Heart left ventricle (tissue), 16 donors: ENCODE data around the gene EIF4A3. TPM values are rescaled to one million over a fixed set of nuclear protein-coding genes. Genes with fewer than 3 reads are reported as not detected.

Experiments
- ATAC-seq, 4 donors: fragments of 200-7000 bp; cut with Tn5 transposase; one replicate each; pipeline ENCODE4 v1.9.1; 2020 to 2022; ENCODE audit warnings: moderate library complexity in 4 of 4, mild to moderate bottlenecking in 3 of 4, moderate number of reproducible peaks in 1 of 4
- DNase-seq, 5 donors: peaks; one replicate each; pipeline ENCODE4 v3.0.0-alpha.2; 2020
- H3K27ac ChIP-seq, 12 donors: fragments of 200-600 bp; sonication (generic) in 4 of 12; one replicate each; pipeline versions ENCODE4 v1.5.0 to v1.8.0; 2016 to 2022; ENCODE audit warnings: mild to moderate bottlenecking in 2 of 12
- H3K27me3 ChIP-seq, 9 donors: fragments of 200-600 bp; sonication (generic) in 2 of 9; one replicate each; pipeline versions ENCODE4 v1.5.1 to v1.8.0; 2016 to 2022; ENCODE audit warnings: mild to moderate bottlenecking in 3 of 9
- H3K36me3 ChIP-seq, 9 donors: fragments of 200-600 bp; sonication (generic) in 2 of 9; one replicate each; pipeline versions ENCODE4 v1.5.0 to v1.8.0; 2018 to 2022; ENCODE audit warnings: mild to moderate bottlenecking in 2 of 9
- H3K4me1 ChIP-seq, 12 donors: fragments of 200-600 bp; sonication (generic) in 4 of 12; one replicate each; pipeline versions ENCODE4 v1.5.0 to v1.8.0; 2016 to 2022; ENCODE audit warnings: mild to moderate bottlenecking in 3 of 12
- H3K4me3 ChIP-seq, 12 donors: fragments of 200-600 bp; sonication (generic) in 4 of 12; one replicate each; pipeline versions ENCODE4 v1.5.0 to v1.8.0; 2017 to 2022; ENCODE audit warnings: mild to moderate bottlenecking in 9 of 12, moderate library complexity in 4 of 12
- H3K9me3 ChIP-seq, 12 donors: fragments of 200-600 bp; sonication (generic) in 4 of 12; one replicate each; pipeline versions ENCODE4 v1.5.0 to v1.8.0; 2016 to 2022; ENCODE audit warnings: mild to moderate bottlenecking in 1 of 12
- POLR2A ChIP-seq, 2 donors: fragments of 450-650 bp; IDR thresholded peaks; one replicate each; pipeline ENCODE4 v1.6.1; 2017; ENCODE audit warnings: antibody characterized with exemption in 2 of 2, mild to moderate bottlenecking in 2 of 2, moderate library complexity in 2 of 2
- WGBS, 4 donors: extraction: QIAGEN DNeasy Blood & Tissue Kit in 2 of 4; methylation state at CpG; one replicate each; pipeline versions ENCODE4 v1.1.5 to v1.1.7; 2013 to 2018; 5-methylcytosine and 5-hydroxymethylcytosine counted together
- intact Hi-C, 10 donors: fragments of 100-400 bp; cut with DNase I; formaldehyde crosslinking; loops; one replicate each; pipeline versions ENCODE4 v1.11.1 to v1.14.2; 2022
- polyA plus RNA-seq, 2 donors: library from polyadenylated mRNA; stranded (reverse); fragments of 200-250 nt; gene quantifications; one replicate each; pipeline ENCODE4 v1.2.3, GENCODE V29; 2013
- total RNA-seq, 9 donors: library from RNA; depleted of rRNA in 2 of 9; stranded (reverse); fragments of >200 nt in 2 of 9; fragmentation: NEBNext Ultra II Directional in 3 of 9; extraction: Animal tissue kit (Norgen Biotek cat#: 25700) in 3 of 9; gene quantifications; one replicate each; pipeline versions ENCODE4 v1.1.0 to v1.2.4, GENCODE V29; 2016 to 2023
- TF ChIP-seq, protein P1 (sequence below), 12 donors: fragments of 200-600 bp; sonication (generic) in 4 of 12; IDR thresholded peaks; one replicate each; pipeline versions ENCODE4 v1.5.0 to v1.8.0; 2018 to 2022; ENCODE audit warnings: antibody characterized with exemption in 12 of 12, mild to moderate bottlenecking in 5 of 12
- donor health status: ischemic (EF 13 %, LVEDD 7.1; RV severe dilation, severe dysfunction).
- donor health status: healthy with polysubstance abuse.
- donor health status: DM: no; HTN: yes; CAD: no.
- donor health status: DM: no; HTN: no; CAD: no.
- donor health status: ischemic (EF 25% LVEDD 6.9; RV normal size, moderate dysfunction).
- donor health status: ischemic (EF 25% LVEDD 5.7; RV mildly dilated, moderate dysfunction).
- donor health status: healthy.
- donor health status: DM: yes; HTN: yes; CAD: no.
- donor health status: ischemic (EF 35%, LVEDD 5.7; RV mildly dilated, moderate dysfunction).
- donor health status: nonischemic (EF 11% LVEDD 7.7; RV severe dilation, severe dysfunction).
- donor health status: DM: yes; HTN: yes; CAD: no.
- donor health status: PGD.
- donor health status: ischemic (EF 29% LVEDD 5.4; RV normal size, mild dysfunction).
- donor health status: nonischemic (EF 23%, LVEDD 6.1; RV moderate dilation, normal function).

Gene EIF4A3
- total and polyA plus RNA-seq, 11 donors = 17.8 to 57.5 (median 31.6) TPM

DNA sequence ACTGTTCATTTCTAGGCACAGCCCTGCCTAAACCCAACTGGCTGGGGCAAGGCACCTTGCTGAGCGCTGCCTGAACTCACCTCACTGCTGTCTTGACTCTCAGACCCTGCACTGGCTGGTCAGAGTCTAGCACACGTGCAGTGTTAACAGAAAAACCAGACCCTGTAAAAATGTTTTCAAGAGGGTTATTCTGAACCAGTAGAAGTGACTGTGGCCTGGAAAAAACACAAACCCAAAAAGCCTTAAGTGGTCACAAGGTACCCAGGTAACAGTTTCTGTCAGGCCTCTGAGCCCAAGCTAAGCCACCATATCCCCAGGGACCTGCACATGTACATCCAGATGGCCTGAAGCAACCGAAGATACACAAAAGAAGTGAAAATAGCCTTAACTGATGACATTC, 6.1 kb upstream of the EIF4A3 start:
- Histone ChIP-seq H3K4me3 (no peak overlapping the region), H3K9me3 (peaks cover 0 to 14% (median 2%) of the 10 kb centered on the region in 12 donors), H3K36me3 (no peaks in the 10 kb centered on the region), H3K27ac (no peak overlapping the region), H3K27me3 (no peaks in the 10 kb centered on the region), H3K4me1 (peaks cover 0 to 15% (median 3%) of the 10 kb centered on the region in 12 donors)
- intact Hi-C loops = loop anchor here in 1 of 10 donors (5.0 kb wide), 1 partner anchor 69 kb away; the partner anchor contains the start of genes SGSH and SLC26A11
- no peak for ATAC-seq
- no peak for DNase-seq
- 79 to 85% (median 84%) methylated on average over 3 of the region's 3 CpGs for WGBS, 4 donors
- TF ChIP-seq, protein P1, sequence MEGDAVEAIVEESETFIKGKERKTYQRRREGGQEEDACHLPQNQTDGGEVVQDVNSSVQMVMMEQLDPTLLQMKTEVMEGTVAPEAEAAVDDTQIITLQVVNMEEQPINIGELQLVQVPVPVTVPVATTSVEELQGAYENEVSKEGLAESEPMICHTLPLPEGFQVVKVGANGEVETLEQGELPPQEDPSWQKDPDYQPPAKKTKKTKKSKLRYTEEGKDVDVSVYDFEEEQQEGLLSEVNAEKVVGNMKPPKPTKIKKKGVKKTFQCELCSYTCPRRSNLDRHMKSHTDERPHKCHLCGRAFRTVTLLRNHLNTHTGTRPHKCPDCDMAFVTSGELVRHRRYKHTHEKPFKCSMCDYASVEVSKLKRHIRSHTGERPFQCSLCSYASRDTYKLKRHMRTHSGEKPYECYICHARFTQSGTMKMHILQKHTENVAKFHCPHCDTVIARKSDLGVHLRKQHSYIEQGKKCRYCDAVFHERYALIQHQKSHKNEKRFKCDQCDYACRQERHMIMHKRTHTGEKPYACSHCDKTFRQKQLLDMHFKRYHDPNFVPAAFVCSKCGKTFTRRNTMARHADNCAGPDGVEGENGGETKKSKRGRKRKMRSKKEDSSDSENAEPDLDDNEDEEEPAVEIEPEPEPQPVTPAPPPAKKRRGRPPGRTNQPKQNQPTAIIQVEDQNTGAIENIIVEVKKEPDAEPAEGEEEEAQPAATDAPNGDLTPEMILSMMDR (IDR thresholded peaks at IDR 0.05) = no peak
- no peak for TF ChIP-seq POLR2A (IDR thresholded peaks at IDR 0.05)

DNA sequence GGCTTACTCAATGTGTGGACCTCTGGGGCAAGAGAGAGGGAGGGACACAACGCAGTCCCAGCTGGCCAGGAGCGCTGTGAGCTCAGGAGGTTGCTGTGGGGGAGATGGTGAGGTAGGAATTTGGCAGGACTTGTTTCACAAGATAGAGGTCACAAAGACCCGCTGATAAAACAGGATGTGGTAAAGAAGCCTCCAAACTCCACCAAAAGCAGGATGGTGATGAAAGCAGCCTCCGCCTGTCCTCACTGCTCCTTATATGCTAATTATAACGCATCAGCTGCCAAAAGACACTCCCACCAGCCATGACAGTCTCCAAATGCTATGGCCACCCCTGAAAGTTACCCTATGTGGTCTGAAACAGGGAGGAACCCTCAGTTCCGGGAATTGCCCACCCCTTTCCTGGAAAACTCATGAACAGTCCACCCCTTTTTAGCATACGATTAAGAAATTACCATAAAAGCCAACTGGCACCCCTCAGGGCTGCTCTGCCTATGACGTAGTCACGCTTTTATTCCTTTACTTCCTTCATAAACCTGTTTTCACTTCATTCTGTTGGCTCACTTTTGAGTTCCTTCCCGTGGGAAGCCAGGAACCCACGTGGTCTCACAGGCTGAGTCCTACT, 5.3 kb upstream of the EIF4A3 start:
- H3K4me1 ChIP-seq = peaks cover 0 to 18% (median 6%) of the 10 kb centered on the region in 12 donors
- H3K9me3 ChIP-seq = peaks cover 0 to 14% (median 2%) of the 10 kb centered on the region in 12 donors
- TF ChIP-seq POLR2A (IDR thresholded peaks at IDR 0.05) = no peak
- TF ChIP-seq, protein P1 (IDR thresholded peaks at IDR 0.05) = no peak
- ATAC-seq (no peak), DNase-seq (no peak)
- H3K36me3 ChIP-seq = no peaks in the 10 kb centered on the region
- intact Hi-C loops = loop anchor here in 1 of 10 donors (5.0 kb wide), 1 partner anchor 70 kb away; the partner anchor contains the start of genes SGSH and SLC26A11
- H3K27ac ChIP-seq = no peak overlapping the region
- H3K4me3 ChIP-seq = no peak overlapping the region
- WGBS, 4 donors = 61 to 78% (median 69%) methylated on average over 11 of the region's 11 CpGs
- no peaks in the 10 kb centered on the region for H3K27me3 ChIP-seq

DNA sequence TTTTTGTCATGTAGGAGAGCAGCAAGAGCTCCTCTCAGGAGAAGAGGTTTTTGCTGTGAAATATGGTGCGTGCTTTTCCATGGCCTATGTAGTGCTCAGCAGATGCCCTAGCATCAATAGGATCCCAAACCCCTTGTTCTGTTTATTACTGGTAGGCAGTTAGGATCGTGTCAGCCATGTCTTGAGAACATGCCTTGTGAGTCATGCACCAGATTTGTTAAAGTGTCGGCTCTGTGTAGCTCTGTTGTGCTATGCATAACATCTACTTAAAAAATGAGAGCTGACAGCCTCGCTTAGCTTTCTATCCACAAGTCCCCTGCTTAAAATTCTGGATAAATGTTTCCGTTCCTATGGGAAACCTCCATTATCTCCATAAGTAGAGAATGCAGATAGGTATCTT, 4.4 kb upstream of the EIF4A3 start:
- no peak for TF ChIP-seq POLR2A (IDR thresholded peaks at IDR 0.05)
- TF ChIP-seq, protein P1 (IDR thresholded peaks at IDR 0.05) = no peak
- intact Hi-C loops = loop anchor here in 1 of 10 donors (5.0 kb wide), 1 partner anchor 71 kb away; the partner anchor contains the start of genes SGSH and SLC26A11
- H3K36me3 ChIP-seq = no peaks in the 10 kb centered on the region
- DNase-seq (no peak), ATAC-seq (no peak)
- peaks cover 0 to 18% (median 6%) of the 10 kb centered on the region in 12 donors for H3K4me1 ChIP-seq
- no peak overlapping the region for H3K4me3 ChIP-seq
- peaks cover 0 to 12% (median 2%) of the 10 kb centered on the region in 12 donors for H3K9me3 ChIP-seq
- H3K27me3 ChIP-seq = no peaks in the 10 kb centered on the region
- 68 to 81% (median 74%) methylated on average over 5 of the region's 5 CpGs for WGBS, 4 donors
- H3K27ac ChIP-seq = no peak overlapping the region
